Epithelial cell of proximal tubule (primary cell): ENCODE data around the gene AGPAT1. TPM values are rescaled to one million over a fixed set of nuclear protein-coding genes. Genes with fewer than 3 reads are reported as not detected.

Source experiments
- DNase-seq: peaks from one replicate; pipeline ENCODE4 v3.0.0-alpha.2; 2011; ENCODE audit warnings: low read depth
- H3K4me3 ChIP-seq: 2 replicates; pipeline ENCODE4 v1.5.1; 2011; ENCODE audit warnings: low read depth, mild to moderate bottlenecking, low read length
- CTCF ChIP-seq: conservative IDR thresholded peaks from 2 replicates; pipeline ENCODE4 v1.5.1; 2012; ENCODE audit warnings: low read depth, mild to moderate bottlenecking, low read length
- total RNA-seq: library from RNA; depleted of rRNA; stranded (reverse); fragments of >200 nt; gene quantifications from 2 replicates; pipeline ENCODE4 v1.2.3, GENCODE V29; 2015

AGPAT1 gene
- total RNA-seq, 1 donor from 2014 or later, result 72.2 TPM

GRCh38 chr6:32173051-32173727 is 2.7 kb downstream of the AGPAT1 start:
- no peak overlapping the region for H3K4me3 ChIP-seq
- TF ChIP-seq CTCF, result no peak
- no peak for DNase-seq

GRCh38 chr6:32171234-32171633 is 4.7 kb downstream of the AGPAT1 start:
- H3K4me3 ChIP-seq, result no peak overlapping the region
- TF ChIP-seq CTCF, result no peak
- DNase-seq, result no peak

GRCh38 chr6:32170294-32170693 is 5.6 kb downstream of the AGPAT1 start:
- DNase-seq, result no peak
- H3K4me3 ChIP-seq, result no peak overlapping the region
- no peak for TF ChIP-seq CTCF

- TF ChIP-seq CTCF, result no peak
- DNase-seq, result no peak
- no peak overlapping the region for H3K4me3 ChIP-seq
These were observed 6.9 kb downstream of the AGPAT1 start for GRCh38 chr6:32168807-32169591.

- TF ChIP-seq CTCF, result no peak
- H3K4me3 ChIP-seq, result no peak overlapping the region
- no peak for DNase-seq
These were observed 7.5 kb downstream of the AGPAT1 start for GRCh38 chr6:32168350-32168749.

- TF ChIP-seq CTCF, result no peak
- DNase-seq, result no peak
- H3K4me3 ChIP-seq, result no peak overlapping the region
These were observed 8.1 kb downstream of the AGPAT1 start for GRCh38 chr6:32167761-32168262.
